ENCODE results near the gene SIGLEC7. TPM values are rescaled to one million over a fixed set of nuclear protein-coding genes. Genes with fewer than 3 reads are reported as not detected.

The SIGLEC7 gene
- total RNA-seq, 1 donor: not detected

DNA sequence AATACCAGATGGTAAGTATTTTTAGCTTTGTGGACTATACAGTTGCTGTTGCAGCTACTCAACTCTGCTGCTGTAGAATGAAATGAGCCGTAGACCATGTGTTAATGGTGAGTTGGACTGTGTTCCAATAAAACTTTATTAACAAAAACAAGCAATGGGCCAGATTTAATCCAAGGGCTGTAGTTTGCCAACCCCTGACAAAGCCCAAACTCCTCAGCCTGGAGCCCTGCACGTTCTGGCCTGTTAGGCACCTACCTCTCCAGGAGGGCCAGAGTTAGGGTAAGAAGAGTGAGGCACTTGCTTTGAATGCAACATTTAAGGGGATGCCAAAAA is 46.1 kb downstream of the SIGLEC7 start:
- H3K27me3 ChIP-seq (ENCODE audit: insufficient read depth, low read length): no peaks in the 10 kb centered on the region
- TF ChIP-seq, protein P1, sequence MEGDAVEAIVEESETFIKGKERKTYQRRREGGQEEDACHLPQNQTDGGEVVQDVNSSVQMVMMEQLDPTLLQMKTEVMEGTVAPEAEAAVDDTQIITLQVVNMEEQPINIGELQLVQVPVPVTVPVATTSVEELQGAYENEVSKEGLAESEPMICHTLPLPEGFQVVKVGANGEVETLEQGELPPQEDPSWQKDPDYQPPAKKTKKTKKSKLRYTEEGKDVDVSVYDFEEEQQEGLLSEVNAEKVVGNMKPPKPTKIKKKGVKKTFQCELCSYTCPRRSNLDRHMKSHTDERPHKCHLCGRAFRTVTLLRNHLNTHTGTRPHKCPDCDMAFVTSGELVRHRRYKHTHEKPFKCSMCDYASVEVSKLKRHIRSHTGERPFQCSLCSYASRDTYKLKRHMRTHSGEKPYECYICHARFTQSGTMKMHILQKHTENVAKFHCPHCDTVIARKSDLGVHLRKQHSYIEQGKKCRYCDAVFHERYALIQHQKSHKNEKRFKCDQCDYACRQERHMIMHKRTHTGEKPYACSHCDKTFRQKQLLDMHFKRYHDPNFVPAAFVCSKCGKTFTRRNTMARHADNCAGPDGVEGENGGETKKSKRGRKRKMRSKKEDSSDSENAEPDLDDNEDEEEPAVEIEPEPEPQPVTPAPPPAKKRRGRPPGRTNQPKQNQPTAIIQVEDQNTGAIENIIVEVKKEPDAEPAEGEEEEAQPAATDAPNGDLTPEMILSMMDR (IDR thresholded peaks at IDR 0.05; ENCODE audit: extremely low read depth, low read depth, low read length): no peak
- H3K27ac ChIP-seq (ENCODE audit: low read depth, low read length): no peak overlapping the region
- H3K9me3 ChIP-seq (ENCODE audit: low read depth, low read length): no peaks in the 10 kb centered on the region
- no peak overlapping the region for H2AFZ ChIP-seq (ENCODE audit: low read length)
- H3K4me2 ChIP-seq (ENCODE audit: insufficient read depth, low read length): no peak overlapping the region
- H3K4me1 ChIP-seq (ENCODE audit: insufficient read depth, low read length): no peaks in the 10 kb centered on the region
- no peaks in the 10 kb centered on the region for H3K79me2 ChIP-seq (ENCODE audit: insufficient read depth, low read length)
- H3K4me3 ChIP-seq (ENCODE audit: insufficient read depth, low read length): no peak overlapping the region
- DNase-seq (ENCODE audit: insufficient read length, low spot score, missing footprints): no peak
- H4K20me1 ChIP-seq (ENCODE audit: insufficient read depth, low read length): no peaks in the 10 kb centered on the region
- H3K36me3 ChIP-seq (ENCODE audit: insufficient read depth, low read length): no peaks in the 10 kb centered on the region

GRCh38 chr19:51192689-51193088 is 50.6 kb downstream of the SIGLEC7 start:
- TF ChIP-seq, protein P1 (IDR thresholded peaks at IDR 0.05; ENCODE audit: extremely low read depth, low read depth, low read length): no peak
- no peaks in the 10 kb centered on the region for H3K27me3 ChIP-seq (ENCODE audit: insufficient read depth, low read length)
- no peak for DNase-seq (ENCODE audit: insufficient read length, low spot score, missing footprints)
- no peak overlapping the region for H2AFZ ChIP-seq (ENCODE audit: low read length)
- no peaks in the 10 kb centered on the region for H4K20me1 ChIP-seq (ENCODE audit: insufficient read depth, low read length)
- no peak overlapping the region for H3K4me3 ChIP-seq (ENCODE audit: insufficient read depth, low read length)
- H3K9me3 ChIP-seq (ENCODE audit: low read depth, low read length): no peaks in the 10 kb centered on the region
- H3K4me2 ChIP-seq (ENCODE audit: insufficient read depth, low read length): no peak overlapping the region
- H3K27ac ChIP-seq (ENCODE audit: low read depth, low read length): no peak overlapping the region
- H3K4me1 ChIP-seq (ENCODE audit: insufficient read depth, low read length): no peaks in the 10 kb centered on the region
- no peaks in the 10 kb centered on the region for H3K36me3 ChIP-seq (ENCODE audit: insufficient read depth, low read length)
- no peaks in the 10 kb centered on the region for H3K79me2 ChIP-seq (ENCODE audit: insufficient read depth, low read length)

- TF ChIP-seq, protein P1 (IDR thresholded peaks at IDR 0.05; ENCODE audit: extremely low read depth, low read depth, low read length): no peak
- no peak for DNase-seq (ENCODE audit: insufficient read length, low spot score, missing footprints)
- H3K27ac ChIP-seq (ENCODE audit: low read depth, low read length): no peak overlapping the region
- H4K20me1 ChIP-seq (ENCODE audit: insufficient read depth, low read length): no peaks in the 10 kb centered on the region
- no peak overlapping the region for H3K4me2 ChIP-seq (ENCODE audit: insufficient read depth, low read length)
- no peak overlapping the region for H2AFZ ChIP-seq (ENCODE audit: low read length)
- no peaks in the 10 kb centered on the region for H3K36me3 ChIP-seq (ENCODE audit: insufficient read depth, low read length)
- no peaks in the 10 kb centered on the region for H3K27me3 ChIP-seq (ENCODE audit: insufficient read depth, low read length)
- H3K79me2 ChIP-seq (ENCODE audit: insufficient read depth, low read length): no peaks in the 10 kb centered on the region
- H3K4me3 ChIP-seq (ENCODE audit: insufficient read depth, low read length): no peak overlapping the region
- H3K4me1 ChIP-seq (ENCODE audit: insufficient read depth, low read length): no peaks in the 10 kb centered on the region
- H3K9me3 ChIP-seq (ENCODE audit: low read depth, low read length): no peaks in the 10 kb centered on the region
Observed at GRCh38 chr19:51194527-51195315, 52.6 kb downstream of the SIGLEC7 start.

GRCh38 chr19:51195316-51195586 is 53.1 kb downstream of the SIGLEC7 start:
- TF ChIP-seq, protein P1 (IDR thresholded peaks at IDR 0.05; ENCODE audit: extremely low read depth, low read depth, low read length): no peak
- DNase-seq (ENCODE audit: insufficient read length, low spot score, missing footprints): no peak
- Histone ChIP-seq H2AFZ (ENCODE audit: low read length) (no peak overlapping the region), H4K20me1 (ENCODE audit: insufficient read depth, low read length) (no peaks in the 10 kb centered on the region), H3K9me3 (ENCODE audit: low read depth, low read length) (no peaks in the 10 kb centered on the region), H3K4me1 (ENCODE audit: insufficient read depth, low read length) (no peaks in the 10 kb centered on the region), H3K27ac (ENCODE audit: low read depth, low read length) (no peak overlapping the region), H3K36me3 (ENCODE audit: insufficient read depth, low read length) (no peaks in the 10 kb centered on the region), H3K4me3 (ENCODE audit: insufficient read depth, low read length) (no peak overlapping the region), H3K27me3 (ENCODE audit: insufficient read depth, low read length) (no peaks in the 10 kb centered on the region), H3K4me2 (ENCODE audit: insufficient read depth, low read length) (no peak overlapping the region), H3K79me2 (ENCODE audit: insufficient read depth, low read length) (no peaks in the 10 kb centered on the region)

Data from osteoblast (primary cell).